Cortex of kidney (tissue), 1 donor: ENCODE data around the gene PATJ.
"Not testable (repeated sequence)": the region's sequence is repeated elsewhere in the genome, so short reads cannot be mapped to it uniquely, and the experiment has no call there.

Experiments used
- DNase-seq: peaks from one replicate; lab custom pipeline; 2025; lab: John Stamatoyannopoulos, UW

PATJ gene

DNA sequence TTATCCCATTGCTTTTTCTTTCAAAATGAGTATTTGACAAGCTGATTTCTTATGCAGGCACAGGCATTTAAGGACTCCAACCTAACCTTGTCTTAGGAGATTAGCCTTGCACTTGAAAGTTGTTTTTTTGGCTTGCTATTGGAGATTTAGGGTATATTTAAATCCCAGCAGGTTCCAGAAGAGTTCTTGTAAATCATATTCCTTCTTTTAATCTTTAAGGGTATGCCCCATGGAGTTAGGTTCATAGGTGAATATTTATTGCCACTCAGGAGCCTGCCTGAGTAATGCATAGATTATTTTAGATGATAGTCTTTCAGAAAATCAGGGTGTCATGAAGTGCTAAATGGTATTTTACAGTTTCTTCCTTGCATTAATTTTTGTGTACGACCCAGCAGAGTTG is 146.5 kb downstream of the PATJ start:
- no peak for DNase-seq

DNA sequence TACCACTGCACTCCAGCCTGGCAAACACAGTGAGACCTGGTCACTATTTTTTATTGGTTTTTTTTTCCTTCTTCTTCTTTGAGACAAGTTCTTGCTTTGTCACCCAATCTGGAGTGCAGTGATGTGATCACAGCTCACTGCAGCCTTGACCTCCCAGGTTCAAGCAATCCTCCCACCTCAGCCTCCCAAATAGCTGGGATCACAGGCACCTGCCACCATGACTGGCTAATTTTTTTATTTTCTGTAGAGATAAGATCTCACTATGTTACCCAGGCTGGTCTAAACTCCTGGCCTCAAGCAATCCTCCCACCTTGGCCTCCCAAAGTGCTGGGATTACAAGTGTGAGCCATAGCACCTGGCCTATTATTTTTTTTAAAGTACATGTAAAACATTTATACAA is 148.2 kb downstream of the PATJ start:
- DNase-seq, result not testable (repeated sequence)

DNA sequence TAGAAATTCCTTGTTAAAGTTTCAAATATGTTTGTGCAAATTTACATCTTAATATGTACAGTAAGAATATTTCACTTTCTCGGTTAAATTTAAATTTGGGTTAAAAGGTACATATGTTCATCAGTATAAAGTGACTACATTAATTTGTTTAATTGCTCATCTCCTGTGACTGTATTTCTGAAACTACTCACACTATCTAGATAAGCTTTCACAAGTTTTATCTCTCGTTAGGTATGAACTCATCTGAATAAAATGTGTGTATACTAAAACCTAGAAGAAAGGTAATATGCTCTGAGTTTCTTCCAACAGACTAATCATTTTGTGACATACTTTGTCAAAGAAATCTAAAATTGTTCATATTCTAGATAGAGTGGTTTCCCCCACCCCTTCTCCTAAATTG is 150.7 kb downstream of the PATJ start:
- no peak for DNase-seq

DNA sequence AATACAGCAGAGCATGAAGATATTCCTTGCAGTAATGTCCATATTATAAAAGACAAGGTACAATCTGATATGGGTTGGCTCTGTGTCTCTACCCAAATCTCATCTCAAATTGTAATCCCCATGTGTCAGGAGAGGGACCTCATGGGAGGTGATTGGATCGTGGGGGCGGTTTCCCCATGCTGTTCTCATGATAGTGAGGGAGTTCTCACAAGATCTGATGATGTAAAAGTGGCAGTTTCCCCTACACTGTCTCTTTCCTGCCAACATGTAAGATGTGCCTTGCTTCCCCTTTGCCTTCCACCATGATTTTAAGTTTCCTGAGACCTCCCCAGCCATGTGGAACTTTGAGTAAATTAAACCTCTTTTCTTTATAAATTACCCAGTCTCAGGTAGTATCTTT is 152.0 kb downstream of the PATJ start:
- not testable (repeated sequence) for DNase-seq

DNA sequence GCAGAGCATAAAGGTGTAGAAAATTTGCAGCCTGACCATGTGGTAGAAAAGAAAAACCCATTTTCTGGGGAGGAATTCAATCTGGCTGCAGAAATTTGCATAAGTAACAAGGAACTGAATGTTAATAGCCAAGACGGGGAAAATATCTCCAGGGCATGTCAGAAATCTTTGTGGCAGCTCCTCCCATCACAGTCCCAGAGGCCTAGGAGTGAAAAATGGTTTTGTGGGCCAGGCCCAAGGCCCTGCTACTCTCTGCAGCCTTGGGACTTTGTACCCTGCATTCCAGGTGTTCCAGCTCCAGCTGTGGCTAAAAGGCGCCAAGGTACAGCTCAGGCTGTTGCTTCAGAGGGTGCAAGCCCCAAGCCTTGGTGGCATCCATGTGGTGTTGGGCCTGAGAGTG is 152.9 kb downstream of the PATJ start:
- no peak for DNase-seq

DNA sequence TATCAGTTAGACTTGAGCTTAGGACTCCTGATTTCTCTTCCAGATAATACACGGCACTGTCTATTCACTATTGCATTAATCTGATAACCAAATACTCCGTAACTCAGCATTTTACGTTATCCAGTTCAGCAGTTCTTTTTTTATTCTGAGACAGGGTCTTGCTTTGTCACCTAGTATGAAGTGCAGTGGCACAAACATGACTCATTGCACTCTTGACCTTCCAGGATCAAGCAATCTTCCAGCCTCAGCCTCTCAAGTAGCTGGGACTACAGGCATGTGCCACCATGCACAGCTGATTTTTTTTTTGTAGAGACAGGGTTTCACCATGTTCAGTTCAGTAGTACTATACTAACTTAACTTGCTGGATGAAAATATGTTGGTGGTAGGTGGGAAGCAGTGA is 156.4 kb downstream of the PATJ start:
- no peak for DNase-seq

DNA sequence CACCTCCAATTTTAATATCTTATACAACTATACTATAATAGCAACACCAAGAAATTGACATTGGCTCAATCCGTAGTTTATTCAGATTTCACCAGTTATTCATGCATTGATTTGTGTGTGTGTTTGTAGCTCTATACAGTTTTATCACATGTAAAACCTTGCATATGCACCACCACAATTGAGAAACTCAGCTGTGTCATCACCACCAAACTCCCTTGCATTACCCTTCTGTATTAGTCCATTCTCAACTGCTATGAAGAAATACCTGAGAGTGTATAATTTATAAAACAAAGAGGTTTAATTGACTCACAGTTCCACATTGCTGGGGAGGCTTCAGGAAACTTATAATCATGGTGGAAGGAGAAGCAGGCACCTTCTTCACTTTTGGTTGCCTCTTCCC is 162.1 kb downstream of the PATJ start:
- no peak for DNase-seq

DNA sequence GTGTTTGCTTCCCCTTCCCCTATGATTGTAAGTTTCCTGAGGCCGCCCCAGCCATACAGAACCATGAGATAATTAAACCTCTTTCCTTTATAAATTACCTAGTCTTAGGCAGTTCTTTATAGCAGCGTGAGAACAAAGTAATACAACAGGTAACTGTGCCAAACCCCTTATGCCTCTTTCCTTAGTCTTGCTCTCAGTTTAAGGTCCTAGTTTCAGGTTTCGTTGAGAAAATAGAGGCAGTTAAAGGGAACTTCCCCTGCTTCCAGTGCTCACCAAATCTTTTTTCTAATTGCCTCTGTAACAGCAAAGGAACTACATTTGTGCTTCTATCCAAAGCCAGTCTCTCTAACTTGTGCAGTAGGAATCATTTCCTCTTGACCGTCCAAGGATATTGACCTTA is 164.8 kb downstream of the PATJ start:
- DNase-seq, result no peak

DNA sequence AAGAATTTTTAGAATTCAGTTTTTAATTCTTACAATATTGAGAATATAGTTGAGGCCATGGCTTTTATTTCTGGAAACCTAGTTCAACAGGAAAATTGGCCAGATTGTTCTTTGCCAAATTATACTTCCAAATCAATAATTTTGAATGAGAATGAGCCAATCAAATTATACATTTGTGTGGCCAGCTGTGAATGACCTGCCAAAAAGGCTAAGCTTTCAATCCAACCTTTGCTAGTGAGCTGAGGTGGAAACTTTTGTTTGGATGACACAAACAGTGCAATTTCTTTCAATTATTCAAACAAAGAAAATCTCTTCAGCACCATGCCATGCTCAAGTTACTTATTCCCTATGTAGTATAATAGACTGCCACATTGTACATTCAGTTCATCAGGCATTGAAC is 167.8 kb downstream of the PATJ start:
- DNase-seq, result no peak

DNA sequence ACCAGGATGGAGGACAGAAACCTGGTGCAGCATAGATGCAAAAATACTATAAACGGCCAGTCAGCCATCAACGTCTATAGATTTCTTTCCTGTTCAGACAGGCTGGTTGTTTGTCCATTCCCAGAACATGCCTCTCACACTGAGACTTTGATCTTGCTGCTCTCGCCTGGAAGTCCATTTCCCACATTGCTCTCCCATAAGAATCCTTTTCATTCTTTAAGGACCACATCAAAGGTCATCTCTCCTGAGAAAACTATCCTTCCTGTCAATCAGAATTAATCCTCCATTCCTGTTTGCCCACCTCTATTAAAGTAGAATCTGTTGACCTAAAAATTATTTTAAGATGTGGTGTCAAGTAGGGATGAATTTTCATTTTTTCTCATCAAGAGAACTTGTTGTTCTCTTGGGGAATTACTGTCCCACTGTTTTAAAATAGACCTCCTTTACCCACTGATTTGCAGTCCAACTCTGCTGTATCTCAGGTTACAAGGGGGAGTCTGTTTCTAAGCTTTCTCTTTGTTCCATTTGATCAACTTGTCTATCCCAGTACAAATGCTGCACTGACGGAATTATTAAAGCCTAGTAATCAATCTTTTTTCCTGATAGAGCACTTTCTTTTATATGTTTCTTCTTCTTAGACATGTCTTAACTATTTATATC is 172.7 kb downstream of the PATJ start:
- DNase-seq, result no peak

DNA sequence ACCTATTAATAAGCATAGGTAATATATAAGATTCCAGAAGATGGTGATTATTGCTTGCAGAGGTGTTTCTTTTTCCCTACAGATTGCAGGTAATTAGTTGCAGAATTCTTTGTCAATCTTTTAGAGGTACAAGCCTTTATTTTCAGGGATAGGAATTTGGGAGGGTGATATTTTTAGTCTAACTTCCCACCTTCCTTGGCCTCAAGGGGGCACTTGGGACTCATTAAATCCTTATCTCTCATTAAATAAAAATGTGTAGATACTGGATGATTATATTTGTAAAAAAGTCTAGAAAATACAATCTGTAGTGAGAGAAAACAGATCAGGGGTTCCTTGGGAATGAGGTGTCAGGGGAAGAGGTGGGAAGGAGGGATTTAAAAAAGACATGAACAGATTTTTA is 179.2 kb downstream of the PATJ start:
- DNase-seq, result no peak

DNA sequence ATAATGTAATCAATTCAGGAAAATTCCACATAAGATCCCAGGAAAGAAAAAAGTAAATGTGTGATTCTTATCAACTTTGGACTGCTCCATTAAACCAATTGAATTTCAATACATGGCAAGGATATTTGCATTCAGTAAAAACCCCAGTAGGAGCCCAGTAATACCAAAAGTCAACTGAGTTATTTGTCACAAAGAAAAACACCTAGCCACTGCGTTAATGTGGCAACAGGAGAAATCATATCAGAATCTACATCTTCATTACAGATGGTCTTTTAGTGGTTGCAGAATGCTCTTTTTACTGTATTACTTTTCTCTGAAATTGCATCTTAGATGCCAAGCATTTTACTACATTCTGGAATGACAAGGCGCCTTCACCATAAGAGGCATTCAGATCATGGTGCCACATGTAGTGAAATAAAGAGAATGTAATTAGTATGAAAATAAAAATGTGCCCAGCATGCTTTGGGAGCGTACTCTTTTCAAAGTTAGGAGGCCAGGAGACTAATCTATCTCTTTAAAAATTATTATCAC is 180.7 kb downstream of the PATJ start:
- DNase-seq, result no peak

DNA sequence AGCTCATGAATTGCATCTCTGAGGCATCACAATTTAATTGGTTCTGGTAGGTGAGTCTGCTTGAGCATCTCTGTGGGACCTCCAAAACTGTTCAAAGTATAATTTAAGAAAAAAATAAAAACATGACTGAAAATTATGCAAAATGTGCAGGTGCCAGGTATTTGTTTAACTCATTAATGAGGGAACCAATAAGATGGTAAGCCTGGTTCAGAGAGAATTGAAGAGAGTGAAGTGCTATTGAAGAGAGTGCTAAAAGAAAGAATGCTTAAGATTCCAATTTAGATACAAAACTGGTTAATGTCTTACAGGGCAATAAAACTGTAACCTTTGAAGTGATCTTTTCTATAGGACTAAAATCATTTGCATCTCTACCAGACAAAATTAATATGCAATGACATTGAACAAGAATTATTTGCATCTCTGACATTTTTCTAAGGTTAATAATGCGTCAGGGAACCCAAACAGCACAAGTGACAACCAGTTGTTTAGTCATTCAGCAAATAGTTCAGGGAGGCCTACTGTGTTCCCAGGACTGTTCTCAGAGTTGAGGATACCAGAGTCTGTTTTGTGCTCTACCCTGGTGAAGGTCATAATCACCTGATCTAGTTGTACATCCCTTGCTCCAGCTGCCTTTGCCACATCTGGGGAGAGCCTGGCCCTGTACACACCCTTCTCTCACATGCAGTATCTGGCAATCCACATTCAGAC is 183.5 kb downstream of the PATJ start:
- no peak for DNase-seq

DNA sequence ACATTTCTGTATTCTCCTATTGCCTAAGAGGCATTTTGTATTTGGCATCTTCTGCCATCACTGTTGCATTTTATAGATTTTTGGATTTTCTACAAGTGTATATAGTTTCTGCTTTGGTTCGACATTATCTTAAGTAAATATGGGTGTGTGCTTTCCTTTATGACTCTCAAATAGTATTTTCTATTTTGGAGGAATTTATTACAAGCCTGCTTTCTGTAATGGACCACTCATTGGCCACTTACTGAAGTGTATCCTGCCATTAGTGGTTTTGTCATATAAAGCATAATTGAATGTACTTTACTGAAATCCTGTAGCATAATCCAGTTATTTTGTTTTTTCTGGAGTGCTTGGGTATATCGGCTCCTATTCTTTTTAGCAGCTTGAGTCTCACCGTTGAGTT is 184.3 kb downstream of the PATJ start:
- no peak for DNase-seq

DNA sequence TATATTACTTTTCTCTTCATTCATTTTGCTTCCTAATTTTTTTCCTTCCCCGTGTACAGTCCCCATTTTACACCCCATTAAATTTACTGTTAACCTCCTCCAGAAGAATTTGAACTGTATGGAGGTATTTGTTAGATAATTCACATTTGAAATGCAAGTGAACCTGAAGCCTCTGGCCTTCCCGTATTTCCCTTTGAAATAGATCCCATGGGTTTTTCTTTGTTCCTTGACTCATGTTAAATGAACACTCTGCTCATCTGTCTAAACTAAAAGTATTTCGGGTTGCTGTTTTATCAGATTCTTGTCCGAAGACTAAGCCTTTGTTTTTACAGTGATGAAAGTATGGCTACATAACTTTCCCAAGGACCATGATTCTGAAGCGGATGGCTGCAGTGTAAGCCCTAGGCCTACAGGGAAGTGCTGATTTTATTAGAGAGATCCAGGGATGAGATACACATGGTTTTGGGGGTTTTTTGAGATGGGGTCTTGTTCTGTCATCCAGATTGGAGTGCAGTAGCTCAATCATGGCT is 187.9 kb downstream of the PATJ start:
- no peak for DNase-seq

DNA sequence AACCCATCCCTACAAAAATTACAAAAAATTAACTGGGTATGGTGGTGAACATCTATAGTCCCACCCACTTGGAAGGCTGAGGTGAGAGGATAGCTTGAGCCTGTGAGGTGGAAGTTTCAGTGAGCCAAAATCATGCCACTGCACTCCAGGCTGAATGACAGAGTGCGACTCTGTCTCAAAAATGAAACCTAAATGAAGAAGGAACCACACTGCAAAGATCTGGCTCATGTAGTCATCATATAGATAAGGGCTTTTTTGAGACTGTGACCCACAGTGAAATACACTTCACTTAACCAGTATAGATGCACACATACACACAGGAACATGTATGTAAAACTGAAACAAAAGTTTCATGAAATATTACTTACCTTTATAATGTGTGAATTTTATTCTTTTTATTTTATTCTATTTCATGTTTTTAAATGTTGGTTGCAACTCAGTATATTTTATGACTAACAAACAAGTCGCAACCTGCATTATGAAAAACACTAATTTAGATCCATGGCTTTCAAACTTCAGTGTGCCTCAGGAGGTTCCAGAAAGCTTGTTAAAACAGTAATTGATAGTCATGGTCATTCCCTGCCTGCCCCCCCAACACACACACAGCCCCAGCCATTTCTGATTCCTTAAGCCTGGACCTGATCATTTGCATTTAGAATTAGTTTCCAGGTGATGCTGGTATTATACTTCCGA is 189.5 kb downstream of the PATJ start:
- no peak for DNase-seq

DNA sequence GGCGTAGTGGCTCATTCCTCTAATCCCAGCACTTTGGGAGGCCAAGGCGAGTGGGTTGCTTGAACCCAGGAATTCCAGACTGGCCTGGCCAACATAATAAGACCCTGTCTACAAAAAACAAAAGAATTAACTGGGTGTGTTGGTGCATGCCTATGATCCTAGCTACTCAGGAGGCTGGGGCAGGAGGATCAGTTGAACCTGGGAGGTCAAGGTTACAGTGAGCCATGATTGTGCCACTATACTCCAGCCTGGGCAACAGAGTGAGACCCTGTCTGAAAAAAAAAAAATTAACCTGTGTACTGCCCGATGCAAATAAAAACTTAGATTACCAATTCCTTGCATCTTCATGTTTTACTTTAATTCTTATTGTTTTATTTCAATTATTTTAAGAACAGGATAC is 193.2 kb downstream of the PATJ start:
- no peak for DNase-seq

DNA sequence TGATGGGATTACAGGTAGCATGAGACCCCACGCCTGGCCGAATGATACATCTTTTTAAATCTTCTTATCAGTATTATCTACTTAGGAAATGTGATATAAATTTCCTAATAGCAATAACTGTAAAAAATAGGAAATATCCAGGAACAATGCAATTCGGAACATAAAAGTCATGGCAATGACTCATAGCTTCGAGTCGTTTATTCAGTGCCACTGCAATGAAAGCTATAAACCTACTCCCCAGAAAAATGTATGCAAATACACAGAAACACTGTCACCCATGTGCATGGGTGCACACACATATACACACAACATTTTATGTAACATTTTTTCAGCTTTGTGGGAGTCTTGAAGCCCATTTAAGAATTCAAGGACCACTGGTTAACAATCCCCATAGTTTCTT is 194.6 kb downstream of the PATJ start:
- no peak for DNase-seq

DNA sequence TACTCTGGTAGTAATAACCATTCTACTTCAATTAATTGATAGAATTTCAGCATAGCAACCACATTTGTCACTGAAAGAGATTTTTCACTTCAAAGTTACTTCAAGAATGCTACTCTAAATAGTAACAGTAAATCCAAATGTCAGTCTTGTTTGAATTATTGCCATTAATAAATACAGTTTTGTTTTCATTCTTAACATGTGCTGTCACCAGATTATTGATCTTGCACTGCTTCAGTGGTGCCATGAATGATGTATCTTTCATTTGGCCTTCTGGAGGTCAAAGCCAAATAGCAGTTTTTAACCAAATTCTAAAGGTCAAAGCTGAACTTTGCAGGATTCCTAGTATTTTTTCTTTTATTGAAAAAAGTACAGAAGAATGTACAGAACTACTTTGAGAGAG is 199.5 kb downstream of the PATJ start:
- no peak for DNase-seq

DNA sequence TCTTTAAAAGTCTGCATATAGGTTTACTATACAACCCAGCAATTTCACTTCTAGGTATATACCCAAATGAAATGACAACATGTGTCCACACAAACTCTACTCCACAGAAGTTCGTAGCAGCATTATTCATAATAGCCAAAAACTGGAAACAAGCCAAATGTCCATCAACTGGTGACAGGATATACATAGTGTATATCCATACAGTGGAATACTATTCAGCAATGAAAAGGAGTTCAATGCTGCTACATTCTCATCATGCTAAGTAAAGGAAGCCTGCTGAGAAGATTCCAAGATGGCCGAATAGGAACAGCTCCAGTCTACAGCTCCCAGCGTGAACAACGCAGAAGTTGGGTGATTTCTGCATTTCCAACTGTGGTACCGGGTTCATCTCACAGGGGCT is 200.6 kb downstream of the PATJ start:
- DNase-seq, result no peak

DNA sequence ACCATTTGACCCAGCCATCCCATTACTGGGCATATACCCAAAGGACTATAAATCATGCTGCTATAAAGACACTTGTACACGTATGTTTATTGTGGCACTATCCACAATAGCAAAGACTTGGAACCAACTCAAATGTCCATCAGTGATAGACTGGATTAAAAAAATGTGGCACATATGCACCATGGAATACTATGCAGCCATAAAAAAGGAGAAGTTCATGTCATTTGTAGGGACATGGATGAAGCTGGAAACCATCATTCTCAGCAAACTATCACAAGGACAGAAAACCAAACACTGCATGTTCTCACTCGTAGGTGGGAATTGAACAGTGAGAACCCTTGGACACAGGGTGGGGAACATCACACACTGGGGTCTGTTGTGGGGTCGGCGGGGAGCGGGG is 206.4 kb downstream of the PATJ start:
- DNase-seq, result not testable (repeated sequence)

DNA sequence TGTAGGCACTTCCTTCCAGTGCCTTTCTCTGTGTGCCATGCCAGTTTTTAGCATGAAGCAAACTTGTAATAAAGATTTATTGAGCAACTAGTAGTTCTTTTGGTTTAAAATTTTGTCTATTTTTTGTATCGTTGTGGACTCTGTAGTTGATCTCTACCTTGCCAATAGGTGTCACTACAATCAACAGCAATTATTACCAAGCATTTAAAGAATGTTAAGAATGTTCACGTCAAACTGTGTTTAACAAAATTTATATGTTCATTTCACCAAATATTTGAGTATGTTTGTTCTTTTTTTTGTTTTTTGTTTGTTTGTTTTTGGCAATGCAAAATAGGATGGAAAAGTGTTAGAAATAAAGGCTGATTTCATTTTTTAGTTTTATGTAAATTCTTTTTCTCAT is 208.1 kb downstream of the PATJ start:
- DNase-seq, result no peak
